HepG2 (cell line): ENCODE measurements around the gene CDC42BPG.

ENCODE experiments used
- EP300 ChIP-seq, 3 experiments: sonication (generic) in 1 of 3; formaldehyde crosslinking in 1 of 3; IDR thresholded peaks; 2 replicates each; pipeline versions ENCODE4 v1.5.1 to v1.6.1; 2011 to 2020; ENCODE audit warnings: low read depth in 2 of 3, low read length in 2 of 3, borderline replicate concordance in 1 of 3, improper control_type of control experiment in 1 of 3, mild to moderate bottlenecking in 1 of 3, missing genetic modification reagents in 1 of 3, moderate library complexity in 1 of 3
- ESRRA ChIP-seq: sonication (generic); formaldehyde crosslinking; IDR thresholded peaks from 2 replicates; pipeline ENCODE4 v1.5.1; 2020; ENCODE audit warnings: mild to moderate bottlenecking, low read depth, missing genetic modification reagents
- EZH2 ChIP-seq: conservative IDR thresholded peaks from 2 replicates; pipeline ENCODE4 v1.6.1; 2012; ENCODE audit warnings: mild to moderate bottlenecking, low read depth, low read length, moderate library complexity
- HNRNPL ChIP-seq: fragments of 200-400 bp; formaldehyde crosslinking; IDR thresholded peaks from 2 replicates; pipeline ENCODE4 v1.6.1; 2017; ENCODE audit warnings: mild to moderate bottlenecking, low read depth, low read length
- NAIF1 ChIP-seq: sonication (generic); formaldehyde crosslinking; IDR thresholded peaks from 2 replicates; pipeline ENCODE4 v1.5.0; 2020; ENCODE audit warnings: mild to moderate bottlenecking, missing genetic modification reagents, borderline replicate concordance
- NBN ChIP-seq: fragments of 450-650 bp; conservative IDR thresholded peaks from 2 replicates; pipeline ENCODE4 v1.6.1; 2017
- SRSF9 ChIP-seq: fragments of 200-400 bp; formaldehyde crosslinking; IDR thresholded peaks from 2 replicates; pipeline ENCODE4 v1.6.1; 2018; ENCODE audit warnings: borderline replicate concordance, mild to moderate bottlenecking, low read depth, low read length; ENCODE audit not compliant: insufficient read depth, poor library complexity, severe bottlenecking
- TAF1 ChIP-seq: sonication (generic); formaldehyde crosslinking; IDR thresholded peaks from 2 replicates; pipeline ENCODE4 v1.4.0; 2020; ENCODE audit warnings: missing genetic modification reagents
- ZBTB20 ChIP-seq: sonication (generic); formaldehyde crosslinking; IDR thresholded peaks from 2 replicates; pipeline ENCODE4 v1.8.1; 2023; ENCODE audit warnings: missing genetic modification reagents, low read depth, mild to moderate bottlenecking, borderline replicate concordance
- ZFP36 ChIP-seq: fragments of 150-350 bp; IDR thresholded peaks from 2 replicates; pipeline ENCODE4 v1.6.1; 2018; ENCODE audit warnings: borderline replicate concordance, low read length, low read depth; ENCODE audit not compliant: partially characterized antibody
- ZNF431 ChIP-seq: sonication (generic); formaldehyde crosslinking; IDR thresholded peaks from 2 replicates; pipeline ENCODE4 v1.9.0; 2022; ENCODE audit warnings: missing genetic modification reagents, low read depth, mild to moderate bottlenecking, borderline replicate concordance
- TF ChIP-seq, protein P1 (sequence below): fragments of 450-650 bp; IDR thresholded peaks from 2 replicates; pipeline ENCODE4 v1.6.1; 2017; ENCODE audit warnings: mild to moderate bottlenecking
- TF ChIP-seq, protein P2 (sequence below): sonication (generic); formaldehyde crosslinking; IDR thresholded peaks from 2 replicates; pipeline ENCODE4 v1.5.0; 2020; ENCODE audit warnings: mild to moderate bottlenecking, missing genetic modification reagents, moderate library complexity

DNA sequence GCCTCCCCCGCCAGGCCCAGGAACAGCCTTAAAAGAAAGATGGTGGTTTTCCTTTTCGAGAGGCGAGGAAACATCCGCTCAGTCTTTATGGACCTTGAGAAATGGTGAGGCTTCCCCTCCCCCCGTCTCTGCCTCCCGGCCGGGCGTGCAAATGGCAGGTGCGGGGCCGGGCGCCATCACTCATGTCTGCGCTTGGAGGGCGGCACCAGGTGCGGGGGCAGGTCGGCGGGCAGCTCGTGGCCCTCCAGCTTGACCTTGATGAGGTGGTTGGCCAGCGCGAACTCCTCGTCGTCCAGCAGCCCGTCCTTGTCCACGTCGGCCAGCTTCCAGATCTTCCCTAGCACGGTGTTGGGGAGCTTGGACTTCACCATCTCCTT is 9.7 kb upstream of the CDC42BPG start:
- TF ChIP-seq EZH2 (no peak), EP300 (IDR thresholded peaks at IDR 0.05; ENCODE audit: low read depth in 2 of 2, low read length in 2 of 2) (no peak), EP300 (CRISPR knock-in tag; IDR thresholded peaks at IDR 0.05; ENCODE audit: borderline replicate concordance) (no peak), TAF1 (no peak), SRSF9 (no peak), ESRRA (CRISPR knock-in tag) (no peak), ZFP36 (no peak), ZBTB20 (CRISPR knock-in tag) (no peak), HNRNPL (no peak), ZNF431 (CRISPR knock-in tag) (no peak), NBN (no peak), NAIF1 (CRISPR knock-in tag) (no peak)
- TF ChIP-seq, protein P1, sequence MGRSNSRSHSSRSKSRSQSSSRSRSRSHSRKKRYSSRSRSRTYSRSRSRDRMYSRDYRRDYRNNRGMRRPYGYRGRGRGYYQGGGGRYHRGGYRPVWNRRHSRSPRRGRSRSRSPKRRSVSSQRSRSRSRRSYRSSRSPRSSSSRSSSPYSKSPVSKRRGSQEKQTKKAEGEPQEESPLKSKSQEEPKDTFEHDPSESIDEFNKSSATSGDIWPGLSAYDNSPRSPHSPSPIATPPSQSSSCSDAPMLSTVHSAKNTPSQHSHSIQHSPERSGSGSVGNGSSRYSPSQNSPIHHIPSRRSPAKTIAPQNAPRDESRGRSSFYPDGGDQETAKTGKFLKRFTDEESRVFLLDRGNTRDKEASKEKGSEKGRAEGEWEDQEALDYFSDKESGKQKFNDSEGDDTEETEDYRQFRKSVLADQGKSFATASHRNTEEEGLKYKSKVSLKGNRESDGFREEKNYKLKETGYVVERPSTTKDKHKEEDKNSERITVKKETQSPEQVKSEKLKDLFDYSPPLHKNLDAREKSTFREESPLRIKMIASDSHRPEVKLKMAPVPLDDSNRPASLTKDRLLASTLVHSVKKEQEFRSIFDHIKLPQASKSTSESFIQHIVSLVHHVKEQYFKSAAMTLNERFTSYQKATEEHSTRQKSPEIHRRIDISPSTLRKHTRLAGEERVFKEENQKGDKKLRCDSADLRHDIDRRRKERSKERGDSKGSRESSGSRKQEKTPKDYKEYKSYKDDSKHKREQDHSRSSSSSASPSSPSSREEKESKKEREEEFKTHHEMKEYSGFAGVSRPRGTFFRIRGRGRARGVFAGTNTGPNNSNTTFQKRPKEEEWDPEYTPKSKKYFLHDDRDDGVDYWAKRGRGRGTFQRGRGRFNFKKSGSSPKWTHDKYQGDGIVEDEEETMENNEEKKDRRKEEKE, result no peak
- TF ChIP-seq, protein P2, sequence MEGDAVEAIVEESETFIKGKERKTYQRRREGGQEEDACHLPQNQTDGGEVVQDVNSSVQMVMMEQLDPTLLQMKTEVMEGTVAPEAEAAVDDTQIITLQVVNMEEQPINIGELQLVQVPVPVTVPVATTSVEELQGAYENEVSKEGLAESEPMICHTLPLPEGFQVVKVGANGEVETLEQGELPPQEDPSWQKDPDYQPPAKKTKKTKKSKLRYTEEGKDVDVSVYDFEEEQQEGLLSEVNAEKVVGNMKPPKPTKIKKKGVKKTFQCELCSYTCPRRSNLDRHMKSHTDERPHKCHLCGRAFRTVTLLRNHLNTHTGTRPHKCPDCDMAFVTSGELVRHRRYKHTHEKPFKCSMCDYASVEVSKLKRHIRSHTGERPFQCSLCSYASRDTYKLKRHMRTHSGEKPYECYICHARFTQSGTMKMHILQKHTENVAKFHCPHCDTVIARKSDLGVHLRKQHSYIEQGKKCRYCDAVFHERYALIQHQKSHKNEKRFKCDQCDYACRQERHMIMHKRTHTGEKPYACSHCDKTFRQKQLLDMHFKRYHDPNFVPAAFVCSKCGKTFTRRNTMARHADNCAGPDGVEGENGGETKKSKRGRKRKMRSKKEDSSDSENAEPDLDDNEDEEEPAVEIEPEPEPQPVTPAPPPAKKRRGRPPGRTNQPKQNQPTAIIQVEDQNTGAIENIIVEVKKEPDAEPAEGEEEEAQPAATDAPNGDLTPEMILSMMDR (CRISPR knock-in tag), result no peak
